ENCODE measurements around the gene UQCC2.

The UQCC2 gene

GRCh38 chr6:33705268-33705885, 6.1 kb downstream of the UQCC2 start:
- ChIA-PET POLR2A (interaction anchor here (0.8 to 1.1 kb wide), 3 partner anchors 11 to 119 kb away, joined by 3 to 4 read pairs (median 4); no protein-coding TSS in a partner anchor), CTCF (no interaction called here)
- no peak for DNase-seq (ENCODE audit: extremely low spot score)
- no peak for TF ChIP-seq FOXA1 (IDR thresholded peaks at IDR 0.05)
- TF ChIP-seq TARDBP (IDR thresholded peaks at IDR 0.05): no peak
- no peak for TF ChIP-seq LEF1 (IDR thresholded peaks at IDR 0.05; ENCODE audit: borderline replicate concordance)
- TF ChIP-seq, protein P1, sequence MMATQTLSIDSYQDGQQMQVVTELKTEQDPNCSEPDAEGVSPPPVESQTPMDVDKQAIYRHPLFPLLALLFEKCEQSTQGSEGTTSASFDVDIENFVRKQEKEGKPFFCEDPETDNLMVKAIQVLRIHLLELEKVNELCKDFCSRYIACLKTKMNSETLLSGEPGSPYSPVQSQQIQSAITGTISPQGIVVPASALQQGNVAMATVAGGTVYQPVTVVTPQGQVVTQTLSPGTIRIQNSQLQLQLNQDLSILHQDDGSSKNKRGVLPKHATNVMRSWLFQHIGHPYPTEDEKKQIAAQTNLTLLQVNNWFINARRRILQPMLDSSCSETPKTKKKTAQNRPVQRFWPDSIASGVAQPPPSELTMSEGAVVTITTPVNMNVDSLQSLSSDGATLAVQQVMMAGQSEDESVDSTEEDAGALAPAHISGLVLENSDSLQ (IDR thresholded peaks at IDR 0.05): no peak
- TF ChIP-seq FOXK2 (IDR thresholded peaks at IDR 0.05): no peak
- TF ChIP-seq SP1 (IDR thresholded peaks at IDR 0.05): no peak
- TF ChIP-seq HDGF (IDR thresholded peaks at IDR 0.05; ENCODE audit: borderline replicate concordance): no peak
- TF ChIP-seq ARNT (IDR thresholded peaks at IDR 0.05): no peak
- no peak for TF ChIP-seq NFRKB (IDR thresholded peaks at IDR 0.05)
- TF ChIP-seq ZNF384 (IDR thresholded peaks at IDR 0.05): no peak
- no peak for TF ChIP-seq ELF4 (IDR thresholded peaks at IDR 0.05)
- TF ChIP-seq L3MBTL2 (conservative IDR thresholded peaks at IDR 0.05): no peak
- TF ChIP-seq SUZ12 (IDR thresholded peaks at IDR 0.05): no peak
- no peak for TF ChIP-seq CTBP1 (IDR thresholded peaks at IDR 0.05; ENCODE audit: borderline replicate concordance)
- no peak for TF ChIP-seq BHLHE40 (IDR thresholded peaks at IDR 0.05; ENCODE audit: borderline replicate concordance)

DNA sequence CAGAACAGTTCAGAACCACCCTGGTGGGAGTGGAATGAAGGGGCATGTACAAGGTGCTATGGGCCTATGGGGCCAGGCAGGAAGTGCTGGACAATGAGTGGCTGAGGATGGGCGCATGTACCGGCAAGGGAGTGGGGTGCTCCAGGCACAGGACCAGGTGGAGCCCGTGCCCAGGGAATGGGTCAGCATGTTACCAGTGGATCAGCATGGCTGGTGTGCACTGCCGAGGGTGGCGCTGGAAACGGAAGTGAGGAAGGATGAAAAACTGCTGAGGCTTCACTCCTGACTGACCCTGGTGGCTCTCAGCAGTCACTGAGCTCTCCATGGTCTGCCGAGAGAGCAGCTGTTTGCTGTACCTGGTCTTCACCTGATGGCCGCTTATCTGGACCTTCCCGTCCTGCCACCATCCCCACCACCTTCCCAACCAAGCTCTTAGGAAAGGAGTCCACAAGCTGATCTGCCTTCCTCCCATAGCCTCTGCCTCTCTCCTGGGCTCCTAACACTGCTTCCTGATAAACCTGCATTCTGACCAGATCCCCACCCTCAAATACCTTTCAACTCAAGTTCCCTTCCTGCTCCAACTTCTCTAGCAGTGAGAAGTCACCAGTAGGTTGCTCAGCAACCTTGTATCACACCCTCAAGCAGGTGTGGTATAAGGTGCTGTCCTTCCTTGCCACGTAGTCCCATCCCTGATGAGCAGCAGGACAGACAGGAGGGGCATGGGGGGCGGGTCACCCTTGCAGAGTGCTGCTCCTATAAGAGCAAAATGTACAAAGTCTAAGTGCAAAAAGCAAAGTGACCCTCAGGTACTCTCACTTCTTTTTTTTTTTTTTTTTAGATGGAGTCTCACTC, 7.1 kb downstream of the UQCC2 start:
- no peak for DNase-seq (ENCODE audit: extremely low spot score)
- ChIA-PET POLR2A (no interaction called here), CTCF (no interaction called here)
- TF ChIP-seq TARDBP (IDR thresholded peaks at IDR 0.05) (no peak), LEF1 (IDR thresholded peaks at IDR 0.05; ENCODE audit: borderline replicate concordance) (no peak), ARNT (IDR thresholded peaks at IDR 0.05) (no peak), SUZ12 (IDR thresholded peaks at IDR 0.05) (no peak), HDGF (IDR thresholded peaks at IDR 0.05; ENCODE audit: borderline replicate concordance) (no peak), SP1 (IDR thresholded peaks at IDR 0.05) (no peak), FOXM1 (IDR thresholded peaks at IDR 0.05; ENCODE audit: borderline replicate concordance) (no peak), ZNF384 (IDR thresholded peaks at IDR 0.05) (no peak), CTBP1 (IDR thresholded peaks at IDR 0.05; ENCODE audit: borderline replicate concordance) (no peak), L3MBTL2 (conservative IDR thresholded peaks at IDR 0.05) (no peak), FOXK2 (IDR thresholded peaks at IDR 0.05) (no peak), NFRKB (IDR thresholded peaks at IDR 0.05) (no peak), BHLHE40 (IDR thresholded peaks at IDR 0.05; ENCODE audit: borderline replicate concordance) (no peak), ELF4 (IDR thresholded peaks at IDR 0.05) (no peak), FOXA1 (IDR thresholded peaks at IDR 0.05) (no peak)
- TF ChIP-seq, protein P1 (IDR thresholded peaks at IDR 0.05): no peak

GRCh38 chr6:33702345-33702977, 9.0 kb downstream of the UQCC2 start:
- peak; percentile 66 for DNase-seq (ENCODE audit: extremely low spot score)
- TF ChIP-seq BHLHE40 (IDR thresholded peaks at IDR 0.05; ENCODE audit: borderline replicate concordance) (no peak), ZNF384 (IDR thresholded peaks at IDR 0.05) (no peak), LEF1 (IDR thresholded peaks at IDR 0.05; ENCODE audit: borderline replicate concordance) (no peak), FOXA1 (IDR thresholded peaks at IDR 0.05) (no peak), SP1 (IDR thresholded peaks at IDR 0.05) (no peak), FOXK2 (IDR thresholded peaks at IDR 0.05) (no peak), HDGF (IDR thresholded peaks at IDR 0.05; ENCODE audit: borderline replicate concordance) (no peak), FOXM1 (IDR thresholded peaks at IDR 0.05; ENCODE audit: borderline replicate concordance) (no peak)
- TF ChIP-seq, protein P1 (IDR thresholded peaks at IDR 0.05): no peak
- CTCF ChIA-PET: interaction anchor here (0.6 to 2.1 kb wide), 3 partner anchors 9 to 106 kb away, joined by 4 to 10 read pairs (median 6); partner anchors contain the start of gene UQCC2
- POLR2A ChIA-PET: interaction anchor here (1.4 to 1.6 kb wide), 2 partner anchors 9 to 13 kb away, joined by 3 to 7 read pairs; partner anchors contain the start of gene UQCC2

DNA sequence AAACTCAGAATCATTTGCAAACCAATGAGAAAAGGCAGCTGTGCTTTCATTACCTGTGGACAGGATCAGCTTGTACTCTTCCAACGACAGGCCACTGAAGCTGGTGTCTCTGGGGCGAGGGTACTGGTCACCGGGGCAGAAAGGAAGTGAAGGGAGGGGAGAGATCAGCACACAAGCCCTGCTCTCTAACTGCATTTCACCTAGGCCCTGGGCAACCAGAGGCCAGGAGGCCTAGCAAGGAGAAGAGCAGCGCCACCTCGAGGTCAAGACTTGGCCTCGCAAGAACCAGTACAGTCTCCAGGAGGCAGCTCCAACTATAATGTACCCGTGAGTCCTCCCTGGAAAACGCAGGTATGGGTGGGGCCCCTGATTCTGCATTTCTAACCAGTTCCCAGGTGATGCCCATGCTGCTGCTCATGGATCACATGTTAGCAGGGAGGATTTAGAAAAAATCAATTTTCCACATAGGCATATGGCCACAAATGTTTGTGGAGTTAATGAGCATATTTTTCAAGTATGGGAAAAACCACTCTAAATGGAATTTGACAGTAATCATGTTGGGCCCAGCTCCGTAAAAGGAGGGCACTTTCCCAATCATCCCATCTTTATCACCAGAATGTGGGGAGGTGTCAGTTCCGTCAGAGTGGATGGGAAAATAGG, 11.0 kb downstream of the UQCC2 start:
- CTCF ChIA-PET: interaction anchor here (0.6 to 1.7 kb wide), 8 partner anchors 11 to 349 kb away, joined by 3 to 8 read pairs (median 4); partner anchors contain the start of gene UQCC2
- TF ChIP-seq FOXA1 (IDR thresholded peaks at IDR 0.05) (no peak), FOXK2 (IDR thresholded peaks at IDR 0.05) (no peak), L3MBTL2 (conservative IDR thresholded peaks at IDR 0.05) (no peak), ELF4 (IDR thresholded peaks at IDR 0.05) (no peak), NFRKB (IDR thresholded peaks at IDR 0.05) (no peak), LEF1 (IDR thresholded peaks at IDR 0.05; ENCODE audit: borderline replicate concordance) (no peak), FOXM1 (IDR thresholded peaks at IDR 0.05; ENCODE audit: borderline replicate concordance) (no peak), SP1 (IDR thresholded peaks at IDR 0.05) (no peak)
- TF ChIP-seq, protein P1 (IDR thresholded peaks at IDR 0.05): no peak
- peak; percentile 74 for DNase-seq (ENCODE audit: extremely low spot score)
- POLR2A ChIA-PET: interaction anchor here (1.6 to 2.1 kb wide), 2 partner anchors 9 to 11 kb away, joined by 3 to 15 read pairs; partner anchors contain the start of gene UQCC2
